AG04450 (cell line): Measurements from ENCODE around the gene DHH. TPM values are rescaled to one million over a fixed set of nuclear protein-coding genes. Genes with fewer than 3 reads are reported as not detected.

Source experiments
- CTCF ChIA-PET: fragments of 300-600, 350-600 bp; formaldehyde crosslinking; extraction: SDS; loops from one replicate; lab custom pipeline; 2022; ENCODE audit warnings: antibody characterized with exemption, inconsistent platforms; lab: Charles Lee
- POLR2A ChIA-PET: fragments of 350-600 bp; formaldehyde crosslinking; extraction: SDS; loops from one replicate; lab custom pipeline; 2021; ENCODE audit warnings: antibody characterized with exemption, inconsistent platforms; lab: Yijun Ruan, JAX
- DNase-seq: peaks from one replicate; pipeline ENCODE4 v3.0.0-alpha.2; 2011; ENCODE audit warnings: low read depth, low spot score
- H3K27ac ChIP-seq: one replicate; pipeline ENCODE4 v1.5.1; 2012; ENCODE audit warnings: low read depth, low read length, control low read depth
- H3K27me3 ChIP-seq: one replicate; pipeline ENCODE4 v1.6.0; 2012; ENCODE audit warnings: low read length; ENCODE audit not compliant: control insufficient read depth, insufficient read depth
- H3K4me3 ChIP-seq: 2 replicates; pipeline ENCODE4 v1.5.1; 2011; ENCODE audit warnings: mild to moderate bottlenecking, low read depth, low read length, control low read depth
- H3K9me3 ChIP-seq: 2 replicates; pipeline ENCODE4 v1.5.1; 2012; ENCODE audit warnings: low read length; ENCODE audit not compliant: control insufficient read depth, insufficient read depth
- CTCF ChIP-seq: IDR thresholded peaks from 2 replicates; pipeline ENCODE4 v1.5.1; 2011; ENCODE audit warnings: low read depth, low read length, control low read depth, inconsistent platforms
- polyA plus RNA-seq: library from polyadenylated mRNA; depleted of rRNA; stranded (reverse); fragments of >200 nt; gene quantifications from 2 replicates; pipeline ENCODE4 v1.2.3, GENCODE V29; 2011

DHH gene
- polyA plus RNA-seq, 1 experiment: not detected

GRCh38 chr12:49109641-49110463, 15.3 kb upstream of the DHH start:
- peak overlapping the region; percentile 82 for H3K4me3 ChIP-seq
- DNase-seq: no peak
- peaks cover 6% of the 10 kb centered on the region; the same call in 1 of the 2 replicates for H3K9me3 ChIP-seq
- no peaks in the 10 kb centered on the region for H3K27me3 ChIP-seq
- ChIA-PET POLR2A (interaction anchor here (0.6 to 3.4 kb wide), 4 partner anchors 12 to 40 kb away, joined by 3 to 32 read pairs (median 7); partner anchors contain the start of genes DHH, RHEBL1 and TUBA1B), CTCF (interaction anchor here (0.6 to 12.2 kb wide), 11 partner anchors 9 to 65 kb away, joined by 3 to 125 read pairs (median 8); partner anchors contain the start of gene KMT2D)
- TF ChIP-seq CTCF: no peak
- H3K27ac ChIP-seq: peak overlapping the region; percentile 87

DNA sequence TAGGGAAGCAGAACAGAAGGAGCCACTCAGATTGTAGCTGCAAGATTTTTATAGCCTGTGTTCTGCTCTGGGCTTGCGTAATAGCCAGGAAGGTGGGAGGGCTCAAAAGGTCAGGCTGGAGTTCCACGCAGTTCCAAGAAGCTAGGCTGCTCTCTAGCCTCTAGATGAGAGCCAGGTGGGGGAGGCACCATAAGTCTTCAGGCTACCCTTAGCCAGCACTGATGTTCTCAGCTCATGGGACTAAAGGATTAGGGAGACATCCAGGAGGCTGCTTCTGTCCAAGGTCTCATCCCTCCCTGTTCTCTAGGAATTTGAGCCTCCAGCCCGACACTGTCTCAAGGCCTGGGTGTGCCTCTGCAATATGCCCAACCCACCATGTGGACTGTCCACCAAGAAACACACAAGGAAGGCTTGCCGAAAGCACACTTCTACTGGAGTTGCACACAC, 14.4 kb upstream of the DHH start:
- no peaks in the 10 kb centered on the region for H3K27me3 ChIP-seq
- TF ChIP-seq CTCF: no peak
- CTCF ChIA-PET: interaction anchor here (0.7 to 12.2 kb wide), 6 partner anchors 9 to 45 kb away, joined by 4 to 125 read pairs (median 12); no protein-coding TSS in a partner anchor
- H3K27ac ChIP-seq: peak overlapping the region; percentile 39
- peaks cover 6% of the 10 kb centered on the region; the same call in 1 of the 2 replicates for H3K9me3 ChIP-seq
- peak overlapping the region; percentile 82 for H3K4me3 ChIP-seq
- POLR2A ChIA-PET: interaction anchor here (1.0 to 3.4 kb wide), 3 partner anchors 15 to 126 kb away, joined by 5 to 32 read pairs (median 11); partner anchors contain the start of genes DHH and TUBA1B
- DNase-seq: no peak

DNA sequence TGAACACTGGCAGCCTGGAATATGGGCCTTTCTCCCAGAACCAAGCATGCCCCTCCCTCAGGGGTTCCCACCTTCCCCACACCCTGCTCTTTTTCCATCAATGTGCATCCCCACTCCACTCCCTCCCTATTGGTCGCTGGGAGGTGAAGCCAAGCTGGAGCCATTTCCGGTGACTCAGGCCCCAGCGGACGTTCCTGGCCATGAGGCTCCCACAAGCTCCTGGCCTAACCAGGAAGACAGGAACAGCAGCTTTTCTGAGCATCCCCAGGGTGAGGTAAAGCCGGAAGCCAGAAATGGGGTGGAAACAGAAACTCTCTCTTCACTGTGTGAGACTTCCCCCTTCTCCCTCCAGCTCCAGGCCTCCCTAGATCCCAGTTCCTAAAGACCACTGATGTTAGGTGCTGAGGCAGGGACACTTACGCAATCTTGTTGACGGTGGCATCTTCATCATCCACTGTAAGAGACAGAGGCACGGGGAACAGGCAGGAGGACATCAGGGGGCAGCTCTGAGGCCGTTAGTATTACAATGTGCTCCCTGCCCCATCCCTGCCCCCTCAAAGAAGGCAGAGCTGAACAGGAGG, 11.0 kb upstream of the DHH start:
- Histone ChIP-seq H3K9me3 (no peaks in the 10 kb centered on the region; the same call in 1 of the 2 replicates), H3K27me3 (no peaks in the 10 kb centered on the region), H3K27ac (no peak overlapping the region), H3K4me3 (no peak overlapping the region)
- ChIA-PET POLR2A (interaction anchor here (0.6 to 0.7 kb wide), 2 partner anchors 57 to 128 kb away, joined by 3 to 4 read pairs; no protein-coding TSS in a partner anchor), CTCF (interaction anchor here (0.8 to 12.2 kb wide), 5 partner anchors 9 to 42 kb away, joined by 3 to 125 read pairs (median 5); no protein-coding TSS in a partner anchor)
- TF ChIP-seq CTCF: no peak
- no peak for DNase-seq

GRCh38 chr12:49104822-49105221, 10.2 kb upstream of the DHH start:
- CTCF ChIA-PET: interaction anchor here (0.8 to 12.2 kb wide), 5 partner anchors 9 to 42 kb away, joined by 3 to 125 read pairs (median 5); no protein-coding TSS in a partner anchor
- Histone ChIP-seq H3K4me3 (no peak overlapping the region), H3K27me3 (no peaks in the 10 kb centered on the region), H3K9me3 (no peaks in the 10 kb centered on the region), H3K27ac (no peak overlapping the region)
- no peak for DNase-seq
- POLR2A ChIA-PET: no interaction called here
- TF ChIP-seq CTCF: no peak
